ENCODE data around the gene LBX2. TPM values are rescaled to one million over a fixed set of nuclear protein-coding genes. Genes with fewer than 3 reads are reported as not detected.

Gene LBX2
- total and polyA plus RNA-seq, 9 of the 15 experiments (the other 6 are each of a cell fraction or from before 2014, with no cell fraction given), result 0.39 to 6.2 (median 1.8) TPM; not detected in 1

- no peak for TF ChIP-seq IRF9 (tag; IDR thresholded peaks at IDR 0.05)
- TF ChIP-seq FOXK1 (CRISPR knock-in tag; IDR thresholded peaks at IDR 0.05; ENCODE audit: borderline replicate concordance), result no peak
- no peak for TF ChIP-seq HDGF (IDR thresholded peaks at IDR 0.05)
- TF ChIP-seq SPI1 (IDR thresholded peaks at IDR 0.05; ENCODE audit: borderline replicate concordance, low read depth, low read length), result no peak
- TF ChIP-seq ZSCAN29 (IDR thresholded peaks at IDR 0.05), result no peak
- no peak for TF ChIP-seq NR0B1 (IDR thresholded peaks at IDR 0.05; ENCODE audit: partially characterized antibody)
- TF ChIP-seq XRCC5 (IDR thresholded peaks at IDR 0.05; ENCODE audit: low read depth, low read length), result no peak
- no peak for TF ChIP-seq TEAD2 (tag; IDR thresholded peaks at IDR 0.05)
- no peak for TF ChIP-seq ZNF175 (CRISPR knock-in tag; IDR thresholded peaks at IDR 0.05; ENCODE audit: low read depth)
- peak; percentile 54; the same call in 1 of the 2 replicates for TF ChIP-seq RBFOX2 (IDR thresholded peaks at IDR 0.05; ENCODE audit: low read depth, low read length)
- no peak for TF ChIP-seq FOXA3 (CRISPR knock-in tag; conservative IDR thresholded peaks at IDR 0.05 in 1 of 2, IDR thresholded peaks at IDR 0.05 in 1 of 2)
- TF ChIP-seq CEBPB (tag; IDR thresholded peaks at IDR 0.05), result no peak
- no peak for TF ChIP-seq ZNF586 (CRISPR knock-in tag; conservative IDR thresholded peaks at IDR 0.05)
- TF ChIP-seq TARDBP (IDR thresholded peaks at IDR 0.05), result 0 out of 2 replicates have a peak, but pooled peaks have one; percentile 40
- TF ChIP-seq XRCC3 (IDR thresholded peaks at IDR 0.05), result no peak
- TF ChIP-seq THAP7 (CRISPR knock-in tag; IDR thresholded peaks at IDR 0.05), result no peak
- TF ChIP-seq ZNF639 (CRISPR knock-in tag; conservative IDR thresholded peaks at IDR 0.05 in 1 of 2, IDR thresholded peaks at IDR 0.05 in 1 of 2), result peak in 1 of 2 experiments; percentile 28; a peak in 1 of 4 replicates
- 0 out of 2 replicates have a peak, but pooled peaks have one; percentile 49 for TF ChIP-seq MTA3 (IDR thresholded peaks at IDR 0.05; ENCODE audit: borderline replicate concordance)
- no peak for TF ChIP-seq ZZZ3 (IDR thresholded peaks at IDR 0.05)
- 0 out of 2 replicates have a peak, but pooled peaks have one; percentile 58 for TF ChIP-seq ZNF830 (CRISPR knock-in tag; IDR thresholded peaks at IDR 0.05)
- TF ChIP-seq ZFP36 (IDR thresholded peaks at IDR 0.05; ENCODE audit: low read depth, low read length, partially characterized antibody), result peak; percentile 44
- peak; percentile 7 to 79; a peak in 3 of 4 replicates for TF ChIP-seq RCOR1 (IDR thresholded peaks at IDR 0.05; ENCODE audit: borderline replicate concordance in 1 of 2, low read depth in 2 of 2, low read length in 2 of 2)
- peak; percentile 19; the same call in 1 of the 2 replicates for TF ChIP-seq NCOA1 (IDR thresholded peaks at IDR 0.05; ENCODE audit: low read depth)
- TF ChIP-seq LEF1 (IDR thresholded peaks at IDR 0.05), result peak; percentile 71; the same call in 1 of the 2 replicates
- no peak for TF ChIP-seq ATF7 (IDR thresholded peaks at IDR 0.05)
These were observed 31.1 kb upstream of the LBX2 start (continued) for GRCh38 chr2:74530239-74531187.

Data from K562 (cell line).